GM12878 (cell line): ENCODE results near the gene ACAP1. TPM values are rescaled to one million over a fixed set of nuclear protein-coding genes. Genes with fewer than 3 reads are reported as not detected.
A peak's percentile ranks its signal among the peaks of the same experiment; 100 is the strongest.

ENCODE experiments used
- ASH2L ChIP-seq: fragments of 300-600, 200-600 bp; sonication (generic); IDR thresholded peaks from 2 replicates; pipeline ENCODE4 v1.6.1; 2017; ENCODE audit warnings: low read depth, mild to moderate bottlenecking, borderline replicate concordance
- BRCA1 ChIP-seq: IDR thresholded peaks from 2 replicates; pipeline ENCODE4 v1.6.1; 2011; ENCODE audit warnings: low read depth, low read length, improper control_type of control experiment
- EED ChIP-seq: sonication (generic); IDR thresholded peaks from 2 replicates; pipeline ENCODE4 v1.6.1; 2016; ENCODE audit warnings: antibody characterized with exemption, low read depth
- JUNB ChIP-seq: IDR thresholded peaks from 2 replicates; pipeline ENCODE4 v1.6.1; 2016; ENCODE audit warnings: antibody characterized with exemption, mild to moderate bottlenecking
- NRF1 ChIP-seq: conservative IDR thresholded peaks from 2 replicates; pipeline ENCODE4 v1.6.1; 2011; ENCODE audit warnings: mild to moderate bottlenecking, low read depth, low read length, improper control_type of control experiment
- RBBP5 ChIP-seq: fragments of 200-600 bp; sonication (generic); conservative IDR thresholded peaks from 2 replicates; pipeline ENCODE4 v1.6.1; 2016
- RCOR1 ChIP-seq: conservative IDR thresholded peaks from 2 replicates; pipeline ENCODE4 v1.6.1; 2012; ENCODE audit warnings: low read depth, low read length, improper control_type of control experiment
- RELA ChIP-seq: fragments of 450-650 bp; IDR thresholded peaks from 2 replicates; pipeline ENCODE4 v1.8.0; 2014; ENCODE audit warnings: borderline replicate concordance; ENCODE audit not compliant: partially characterized antibody
- STAT1 ChIP-seq: fragments of 450-650 bp; conservative IDR thresholded peaks from 2 replicates; pipeline ENCODE4 v1.6.1; 2014; ENCODE audit warnings: antibody characterized with exemption, mild to moderate bottlenecking
- USF2 ChIP-seq: IDR thresholded peaks from 2 replicates; pipeline ENCODE4 v1.6.1; 2011; ENCODE audit warnings: low read depth, low read length, improper control_type of control experiment, borderline replicate concordance
- polyA plus RNA-seq, 11 experiments: library from polyadenylated mRNA; depleted of rRNA in 4 of 11; unstranded in 6 of 11; stranded (reverse) in 5 of 11; fragments of >200 nt; fragmentation: Nextera tagmentation in 4 of 11; fragmentation: Illumina TruSeq in 1 of 11; extraction: Ambion mirVana in 4 of 11; extraction: Trizol in 1 of 11; gene quantifications; 1 replicate in 1 of 11; 2 replicates in 10 of 11; pipeline versions ENCODE4 v1.2.1 to v1.2.3, GENCODE V29; 2011 to 2016; ENCODE audit warnings: inconsistent platforms in 2 of 11, missing spikeins in 2 of 11, low read depth in 1 of 11
- total RNA-seq, 4 experiments: library from RNA; depleted of rRNA in 3 of 4; stranded (reverse); fragments of >200 nt in 3 of 4; fragmentation: Illumina TruSeq in 1 of 4; extraction: Trizol in 1 of 4; gene quantifications; 2 replicates each; pipeline versions ENCODE4 v1.2.1 to v1.2.3, GENCODE V29; 2013 to 2021
- TF ChIP-seq, protein P1 (sequence below): fragments of 150-350 bp; IDR thresholded peaks from 2 replicates; pipeline ENCODE4 v1.6.1; 2016; ENCODE audit warnings: low read depth, low read length
- TF ChIP-seq, protein P2 (sequence below): fragments of 450-650 bp; IDR thresholded peaks from 2 replicates; pipeline ENCODE4 v1.6.1; 2017; ENCODE audit warnings: mild to moderate bottlenecking, moderate library complexity
- TF ChIP-seq, protein P3 (sequence below): IDR thresholded peaks from 2 replicates; pipeline ENCODE4 v1.6.1; 2012; ENCODE audit warnings: improper control_type of control experiment, low read depth, low read length; ENCODE audit not compliant: insufficient replicate concordance

ACAP1 gene
- total and polyA plus RNA-seq, 10 of the 15 experiments (the other 5 are each of a cell fraction or from before 2014, with no cell fraction given) = 5.7 to 245 (median 118) TPM

DNA sequence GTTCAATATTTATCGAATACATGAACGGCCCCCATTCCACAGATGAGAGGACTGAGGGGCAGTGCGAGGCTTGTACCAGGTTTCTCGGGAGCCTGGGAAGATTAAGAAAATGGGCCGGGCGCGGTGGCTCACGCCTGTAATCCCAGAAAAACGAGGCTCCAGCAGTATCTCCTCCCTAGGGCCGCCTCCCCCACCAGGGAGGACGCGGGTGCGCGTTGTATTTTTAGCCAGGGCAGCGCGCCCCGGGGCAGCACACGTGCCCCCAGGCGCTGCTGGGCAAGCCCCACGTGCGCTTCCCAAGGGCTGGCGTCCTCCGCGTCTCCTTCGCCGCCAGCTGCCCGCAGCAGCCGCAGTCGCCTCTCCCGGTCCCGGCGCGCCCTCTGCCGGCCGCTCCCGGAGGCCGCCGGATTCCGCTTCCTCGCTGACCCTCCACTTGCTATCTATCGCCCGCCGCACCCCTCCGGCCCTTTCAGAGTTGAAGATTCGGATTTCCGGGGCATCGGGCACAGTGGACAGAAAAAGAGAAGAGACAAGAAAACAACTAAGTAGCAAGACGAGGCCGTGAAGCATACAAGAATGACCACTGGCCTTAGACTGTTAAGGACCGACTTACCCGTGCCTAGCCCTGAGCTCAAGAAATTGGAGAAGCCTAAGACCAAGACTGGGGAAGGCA is 40.0 kb upstream of the ACAP1 start (continued):
- no peak for TF ChIP-seq JUNB
- TF ChIP-seq NRF1 = no peak
- TF ChIP-seq, protein P1, sequence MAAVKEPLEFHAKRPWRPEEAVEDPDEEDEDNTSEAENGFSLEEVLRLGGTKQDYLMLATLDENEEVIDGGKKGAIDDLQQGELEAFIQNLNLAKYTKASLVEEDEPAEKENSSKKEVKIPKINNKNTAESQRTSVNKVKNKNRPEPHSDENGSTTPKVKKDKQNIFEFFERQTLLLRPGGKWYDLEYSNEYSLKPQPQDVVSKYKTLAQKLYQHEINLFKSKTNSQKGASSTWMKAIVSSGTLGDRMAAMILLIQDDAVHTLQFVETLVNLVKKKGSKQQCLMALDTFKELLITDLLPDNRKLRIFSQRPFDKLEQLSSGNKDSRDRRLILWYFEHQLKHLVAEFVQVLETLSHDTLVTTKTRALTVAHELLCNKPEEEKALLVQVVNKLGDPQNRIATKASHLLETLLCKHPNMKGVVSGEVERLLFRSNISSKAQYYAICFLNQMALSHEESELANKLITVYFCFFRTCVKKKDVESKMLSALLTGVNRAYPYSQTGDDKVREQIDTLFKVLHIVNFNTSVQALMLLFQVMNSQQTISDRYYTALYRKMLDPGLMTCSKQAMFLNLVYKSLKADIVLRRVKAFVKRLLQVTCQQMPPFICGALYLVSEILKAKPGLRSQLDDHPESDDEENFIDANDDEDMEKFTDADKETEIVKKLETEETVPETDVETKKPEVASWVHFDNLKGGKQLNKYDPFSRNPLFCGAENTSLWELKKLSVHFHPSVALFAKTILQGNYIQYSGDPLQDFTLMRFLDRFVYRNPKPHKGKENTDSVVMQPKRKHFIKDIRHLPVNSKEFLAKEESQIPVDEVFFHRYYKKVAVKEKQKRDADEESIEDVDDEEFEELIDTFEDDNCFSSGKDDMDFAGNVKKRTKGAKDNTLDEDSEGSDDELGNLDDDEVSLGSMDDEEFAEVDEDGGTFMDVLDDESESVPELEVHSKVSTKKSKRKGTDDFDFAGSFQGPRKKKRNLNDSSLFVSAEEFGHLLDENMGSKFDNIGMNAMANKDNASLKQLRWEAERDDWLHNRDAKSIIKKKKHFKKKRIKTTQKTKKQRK = no peak
- TF ChIP-seq USF2 = no peak; the same call in 1 of the 2 replicates
- TF ChIP-seq RELA = peak; percentile 23
- TF ChIP-seq, protein P2, sequence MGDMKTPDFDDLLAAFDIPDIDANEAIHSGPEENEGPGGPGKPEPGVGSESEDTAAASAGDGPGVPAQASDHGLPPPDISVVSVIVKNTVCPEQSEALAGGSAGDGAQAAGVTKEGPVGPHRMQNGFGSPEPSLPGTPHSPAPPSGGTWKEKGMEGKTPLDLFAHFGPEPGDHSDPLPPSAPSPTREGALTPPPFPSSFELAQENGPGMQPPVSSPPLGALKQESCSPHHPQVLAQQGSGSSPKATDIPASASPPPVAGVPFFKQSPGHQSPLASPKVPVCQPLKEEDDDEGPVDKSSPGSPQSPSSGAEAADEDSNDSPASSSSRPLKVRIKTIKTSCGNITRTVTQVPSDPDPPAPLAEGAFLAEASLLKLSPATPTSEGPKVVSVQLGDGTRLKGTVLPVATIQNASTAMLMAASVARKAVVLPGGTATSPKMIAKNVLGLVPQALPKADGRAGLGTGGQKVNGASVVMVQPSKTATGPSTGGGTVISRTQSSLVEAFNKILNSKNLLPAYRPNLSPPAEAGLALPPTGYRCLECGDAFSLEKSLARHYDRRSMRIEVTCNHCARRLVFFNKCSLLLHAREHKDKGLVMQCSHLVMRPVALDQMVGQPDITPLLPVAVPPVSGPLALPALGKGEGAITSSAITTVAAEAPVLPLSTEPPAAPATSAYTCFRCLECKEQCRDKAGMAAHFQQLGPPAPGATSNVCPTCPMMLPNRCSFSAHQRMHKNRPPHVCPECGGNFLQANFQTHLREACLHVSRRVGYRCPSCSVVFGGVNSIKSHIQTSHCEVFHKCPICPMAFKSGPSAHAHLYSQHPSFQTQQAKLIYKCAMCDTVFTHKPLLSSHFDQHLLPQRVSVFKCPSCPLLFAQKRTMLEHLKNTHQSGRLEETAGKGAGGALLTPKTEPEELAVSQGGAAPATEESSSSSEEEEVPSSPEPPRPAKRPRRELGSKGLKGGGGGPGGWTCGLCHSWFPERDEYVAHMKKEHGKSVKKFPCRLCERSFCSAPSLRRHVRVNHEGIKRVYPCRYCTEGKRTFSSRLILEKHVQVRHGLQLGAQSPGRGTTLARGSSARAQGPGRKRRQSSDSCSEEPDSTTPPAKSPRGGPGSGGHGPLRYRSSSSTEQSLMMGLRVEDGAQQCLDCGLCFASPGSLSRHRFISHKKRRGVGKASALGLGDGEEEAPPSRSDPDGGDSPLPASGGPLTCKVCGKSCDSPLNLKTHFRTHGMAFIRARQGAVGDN = no peak
- TF ChIP-seq ASH2L = no peak
- TF ChIP-seq RBBP5 = no peak
- TF ChIP-seq RCOR1 = no peak
- TF ChIP-seq, protein P3, sequence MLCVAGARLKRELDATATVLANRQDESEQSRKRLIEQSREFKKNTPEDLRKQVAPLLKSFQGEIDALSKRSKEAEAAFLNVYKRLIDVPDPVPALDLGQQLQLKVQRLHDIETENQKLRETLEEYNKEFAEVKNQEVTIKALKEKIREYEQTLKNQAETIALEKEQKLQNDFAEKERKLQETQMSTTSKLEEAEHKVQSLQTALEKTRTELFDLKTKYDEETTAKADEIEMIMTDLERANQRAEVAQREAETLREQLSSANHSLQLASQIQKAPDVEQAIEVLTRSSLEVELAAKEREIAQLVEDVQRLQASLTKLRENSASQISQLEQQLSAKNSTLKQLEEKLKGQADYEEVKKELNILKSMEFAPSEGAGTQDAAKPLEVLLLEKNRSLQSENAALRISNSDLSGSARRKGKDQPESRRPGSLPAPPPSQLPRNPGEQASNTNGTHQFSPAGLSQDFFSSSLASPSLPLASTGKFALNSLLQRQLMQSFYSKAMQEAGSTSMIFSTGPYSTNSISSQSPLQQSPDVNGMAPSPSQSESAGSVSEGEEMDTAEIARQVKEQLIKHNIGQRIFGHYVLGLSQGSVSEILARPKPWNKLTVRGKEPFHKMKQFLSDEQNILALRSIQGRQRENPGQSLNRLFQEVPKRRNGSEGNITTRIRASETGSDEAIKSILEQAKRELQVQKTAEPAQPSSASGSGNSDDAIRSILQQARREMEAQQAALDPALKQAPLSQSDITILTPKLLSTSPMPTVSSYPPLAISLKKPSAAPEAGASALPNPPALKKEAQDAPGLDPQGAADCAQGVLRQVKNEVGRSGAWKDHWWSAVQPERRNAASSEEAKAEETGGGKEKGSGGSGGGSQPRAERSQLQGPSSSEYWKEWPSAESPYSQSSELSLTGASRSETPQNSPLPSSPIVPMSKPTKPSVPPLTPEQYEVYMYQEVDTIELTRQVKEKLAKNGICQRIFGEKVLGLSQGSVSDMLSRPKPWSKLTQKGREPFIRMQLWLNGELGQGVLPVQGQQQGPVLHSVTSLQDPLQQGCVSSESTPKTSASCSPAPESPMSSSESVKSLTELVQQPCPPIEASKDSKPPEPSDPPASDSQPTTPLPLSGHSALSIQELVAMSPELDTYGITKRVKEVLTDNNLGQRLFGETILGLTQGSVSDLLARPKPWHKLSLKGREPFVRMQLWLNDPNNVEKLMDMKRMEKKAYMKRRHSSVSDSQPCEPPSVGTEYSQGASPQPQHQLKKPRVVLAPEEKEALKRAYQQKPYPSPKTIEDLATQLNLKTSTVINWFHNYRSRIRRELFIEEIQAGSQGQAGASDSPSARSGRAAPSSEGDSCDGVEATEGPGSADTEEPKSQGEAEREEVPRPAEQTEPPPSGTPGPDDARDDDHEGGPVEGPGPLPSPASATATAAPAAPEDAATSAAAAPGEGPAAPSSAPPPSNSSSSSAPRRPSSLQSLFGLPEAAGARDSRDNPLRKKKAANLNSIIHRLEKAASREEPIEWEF = no peak
- TF ChIP-seq EED = peak; percentile 40; the same call in 1 of the 2 replicates
- TF ChIP-seq BRCA1 = no peak
- peak; percentile 49; the same call in 1 of the 2 replicates for TF ChIP-seq STAT1
